Measurements from ENCODE around the gene SIMC1. TPM values are rescaled to one million over a fixed set of nuclear protein-coding genes. Genes with fewer than 3 reads are reported as not detected.
A peak's percentile ranks its signal among the peaks of the same experiment; 100 is the strongest.
"Not testable (repeated sequence)": the region's sequence is repeated elsewhere in the genome, so short reads cannot be mapped to it uniquely, and the experiment has no call there.

Gene SIMC1
- total RNA-seq, 1 donor: 6.1 TPM

- H3K4me3 ChIP-seq (ENCODE audit: low read depth, low read length): not testable (repeated sequence)
- peak; percentile 48 for DNase-seq (ENCODE audit: low read depth)
- TF ChIP-seq CTCF (IDR thresholded peaks at IDR 0.05; ENCODE audit: insufficient read depth, low read length): peak; percentile 40
Measured at GRCh38 chr5:176235155-176235554, 3.1 kb upstream of the SIMC1 start.

GRCh38 chr5:176238645-176239283, 540 bp downstream of the SIMC1 start:
- DNase-seq (ENCODE audit: low read depth): not testable (repeated sequence)
- peak overlapping the region; percentile 61 for H3K4me3 ChIP-seq (ENCODE audit: low read depth, low read length)

GRCh38 chr5:176239304-176239703, 1.1 kb downstream of the SIMC1 start:
- DNase-seq (ENCODE audit: low read depth); H3K4me3 ChIP-seq (ENCODE audit: low read depth, low read length): not testable (repeated sequence)

- not testable (repeated sequence) for H3K4me3 ChIP-seq (ENCODE audit: low read depth, low read length); DNase-seq (ENCODE audit: low read depth)
Measured at GRCh38 chr5:176244318-176244717, 6.1 kb downstream of the SIMC1 start.

- not testable (repeated sequence) for DNase-seq (ENCODE audit: low read depth); H3K4me3 ChIP-seq (ENCODE audit: low read depth, low read length)
Measured at GRCh38 chr5:176245074-176245473, 6.8 kb downstream of the SIMC1 start.

- DNase-seq (ENCODE audit: low read depth): not testable (repeated sequence)
Measured at GRCh38 chr5:176245489-176245888, 7.3 kb downstream of the SIMC1 start.

GRCh38 chr5:176250691-176251090, 12.5 kb downstream of the SIMC1 start:
- not testable (repeated sequence) for DNase-seq (ENCODE audit: low read depth); H3K4me3 ChIP-seq (ENCODE audit: low read depth, low read length)

More at GRCh38 chr5:176245489-176245888, 7.3 kb downstream of the SIMC1 start:
- not testable (repeated sequence) for H3K4me3 ChIP-seq (ENCODE audit: low read depth, low read length)

- H3K4me3 ChIP-seq (ENCODE audit: low read depth, low read length); DNase-seq (ENCODE audit: low read depth): not testable (repeated sequence)
Measured at GRCh38 chr5:176252171-176252570, 13.9 kb downstream of the SIMC1 start.

- not testable (repeated sequence) for DNase-seq (ENCODE audit: low read depth); H3K4me3 ChIP-seq (ENCODE audit: low read depth, low read length)
Measured at GRCh38 chr5:176253370-176254065, 15.3 kb downstream of the SIMC1 start.

GRCh38 chr5:176254066-176254393, 15.8 kb downstream of the SIMC1 start:
- not testable (repeated sequence) for H3K4me3 ChIP-seq (ENCODE audit: low read depth, low read length)
- peak; percentile 8 for DNase-seq (ENCODE audit: low read depth)

GRCh38 chr5:176257871-176258505, 19.8 kb downstream of the SIMC1 start:
- not testable (repeated sequence) for DNase-seq (ENCODE audit: low read depth); H3K4me3 ChIP-seq (ENCODE audit: low read depth, low read length)

GRCh38 chr5:176260682-176261081, 22.5 kb downstream of the SIMC1 start:
- DNase-seq (ENCODE audit: low read depth): not testable (repeated sequence)

GRCh38 chr5:176266448-176266847, 28.2 kb downstream of the SIMC1 start:
- DNase-seq (ENCODE audit: low read depth); H3K4me3 ChIP-seq (ENCODE audit: low read depth, low read length): not testable (repeated sequence)

More at GRCh38 chr5:176260682-176261081, 22.5 kb downstream of the SIMC1 start:
- H3K4me3 ChIP-seq (ENCODE audit: low read depth, low read length): not testable (repeated sequence)

- DNase-seq (ENCODE audit: low read depth); H3K4me3 ChIP-seq (ENCODE audit: low read depth, low read length): not testable (repeated sequence)
Measured at GRCh38 chr5:176289018-176289417, 50.8 kb downstream of the SIMC1 start.

- not testable (repeated sequence) for DNase-seq (ENCODE audit: low read depth); H3K4me3 ChIP-seq (ENCODE audit: low read depth, low read length)
Measured at GRCh38 chr5:176290057-176290840, 52.0 kb downstream of the SIMC1 start.

GRCh38 chr5:176305356-176305755, 67.1 kb downstream of the SIMC1 start:
- not testable (repeated sequence) for DNase-seq (ENCODE audit: low read depth); H3K4me3 ChIP-seq (ENCODE audit: low read depth, low read length)
